GM19324 (cell line): ENCODE data around the gene SLC51B.
A peak's percentile ranks its signal among the peaks of the same experiment; 100 is the strongest.
"Not testable (repeated sequence)": the region's sequence is repeated elsewhere in the genome, so short reads cannot be mapped to it uniquely, and the experiment has no call there.

ENCODE experiments used
- ATAC-seq: cut with Tn5 transposase; IDR thresholded peaks from one replicate; pipeline ENCODE4 v1.9.1; 2021; ENCODE audit warnings: mild to moderate bottlenecking, moderate library complexity; ENCODE audit not compliant: unreplicated experiment, low FRiP score

Gene SLC51B

DNA sequence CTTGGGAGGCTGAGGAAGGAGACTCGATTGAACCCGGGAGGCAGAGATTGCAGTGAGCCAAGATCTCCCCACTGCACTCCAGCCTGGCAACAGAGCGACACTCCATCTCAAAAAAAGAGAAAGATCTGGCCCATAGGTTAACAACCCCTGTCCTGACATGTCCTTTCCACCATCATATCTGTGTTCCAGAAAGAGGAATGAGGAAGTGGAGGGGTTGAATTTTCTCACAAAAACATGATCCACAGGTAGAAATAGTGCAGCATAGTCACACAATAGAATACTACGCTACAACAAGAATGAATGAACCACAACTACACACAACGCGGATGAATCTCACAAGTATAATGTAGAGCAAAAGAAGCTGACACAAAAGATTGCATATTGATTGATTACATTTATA, 4.7 kb upstream of the SLC51B start:
- no peak for ATAC-seq

DNA sequence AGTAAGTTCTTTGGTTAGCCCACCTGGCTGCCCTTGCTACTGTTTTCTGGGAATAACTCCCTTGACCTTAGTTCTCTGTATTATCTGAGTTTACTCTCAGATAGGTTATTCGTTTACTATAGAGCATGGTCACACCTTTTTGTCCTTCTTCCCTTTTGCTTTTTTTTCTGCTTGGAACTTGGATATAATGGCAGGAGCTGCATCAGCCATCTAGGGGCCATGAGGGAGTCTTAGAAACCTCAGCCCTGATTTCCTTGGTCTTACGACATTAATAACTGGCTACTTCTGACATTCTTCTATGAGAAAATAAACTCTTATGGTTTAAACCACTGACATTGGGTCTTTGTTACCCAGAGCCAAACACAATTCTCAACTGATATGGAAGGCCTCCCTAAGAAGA, 3.4 kb upstream of the SLC51B start:
- ATAC-seq: no peak

DNA sequence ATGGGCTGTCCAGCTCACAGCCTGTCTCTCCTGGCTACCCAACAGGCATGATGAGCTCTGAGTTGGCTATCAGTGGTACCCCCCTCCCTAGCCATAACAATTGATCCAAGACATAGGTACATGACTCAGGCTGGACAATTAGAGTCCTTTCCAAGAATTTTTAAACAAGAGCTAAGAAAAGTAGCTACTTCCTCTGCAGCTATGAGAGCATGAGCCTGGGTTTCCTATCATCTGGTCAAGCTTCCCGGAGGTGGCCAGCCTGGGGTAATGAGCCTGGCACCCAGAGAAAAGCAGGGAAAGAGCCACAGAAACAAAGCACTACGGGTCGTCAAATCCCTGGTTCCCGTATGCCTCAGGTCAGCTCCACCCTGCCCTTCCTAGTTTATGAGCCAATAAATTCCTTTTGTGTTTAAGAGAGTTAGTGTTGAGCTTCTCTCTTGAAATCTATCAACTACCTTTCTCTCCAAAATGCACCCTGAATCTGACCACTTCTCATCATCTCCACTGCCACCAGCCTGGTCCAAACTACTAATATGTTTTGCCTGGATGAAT, 2.3 kb upstream of the SLC51B start:
- ATAC-seq: no peak

DNA sequence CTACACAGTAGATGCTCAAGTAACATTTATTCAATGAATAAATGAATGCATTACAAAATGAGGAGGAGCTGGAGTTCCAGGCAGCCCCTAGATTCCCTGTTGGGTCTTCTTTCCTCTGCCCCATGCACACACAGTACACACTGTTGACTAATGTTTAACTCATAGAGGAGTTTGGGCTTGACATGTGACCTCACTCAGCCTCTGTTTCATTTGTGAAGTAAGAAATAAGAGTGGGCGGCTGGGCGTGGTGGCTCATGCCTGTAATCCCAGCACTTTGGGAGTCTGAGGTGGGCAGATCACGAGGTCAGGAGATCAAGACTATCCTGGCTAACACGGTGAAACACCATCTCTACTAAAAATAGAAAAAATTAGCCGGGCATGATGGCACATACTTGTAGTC, 969 bp upstream of the SLC51B start:
- ATAC-seq: not testable (repeated sequence)

DNA sequence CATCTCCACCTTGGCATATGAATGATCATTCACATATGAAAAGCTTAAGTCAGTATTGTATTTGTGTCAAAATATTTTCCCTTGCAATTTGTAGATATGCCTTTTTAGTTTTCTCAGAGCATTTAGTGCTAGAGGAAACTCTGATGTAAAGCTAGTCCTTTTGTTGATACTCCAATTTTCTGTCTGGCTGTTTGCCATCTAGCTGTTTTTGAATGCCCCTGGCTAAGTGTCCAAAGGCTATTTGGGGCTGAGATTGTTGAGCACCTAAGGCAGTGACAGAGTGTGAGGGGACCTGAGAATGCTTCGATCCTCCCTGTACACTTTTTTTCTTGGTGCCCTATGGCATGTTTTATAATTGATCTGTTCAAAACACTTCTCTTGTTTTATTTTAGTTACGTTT, 3.1 kb downstream of the SLC51B start:
- no peak for ATAC-seq

DNA sequence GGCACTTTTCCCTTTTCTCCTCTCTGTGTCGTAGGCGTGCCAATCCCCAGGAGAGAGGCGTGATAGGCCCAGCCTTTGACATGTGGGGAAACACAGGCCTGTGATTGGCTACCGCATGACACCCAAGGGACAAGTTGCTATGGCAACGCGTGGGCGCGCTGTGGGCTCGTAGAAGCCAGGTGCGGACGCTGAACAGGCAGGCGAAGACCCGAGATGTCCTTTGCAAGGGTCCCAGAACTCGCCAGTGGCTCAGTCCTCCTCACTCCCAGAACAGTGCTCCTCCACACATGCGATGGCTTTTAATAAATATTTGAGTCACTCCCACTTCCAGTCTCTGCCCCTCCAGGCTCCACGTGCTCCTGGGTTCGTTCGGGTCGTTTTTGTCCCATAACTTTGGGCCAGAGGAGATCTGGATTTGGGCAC, 4.2 kb downstream of the SLC51B start:
- ATAC-seq: peak; percentile 81

DNA sequence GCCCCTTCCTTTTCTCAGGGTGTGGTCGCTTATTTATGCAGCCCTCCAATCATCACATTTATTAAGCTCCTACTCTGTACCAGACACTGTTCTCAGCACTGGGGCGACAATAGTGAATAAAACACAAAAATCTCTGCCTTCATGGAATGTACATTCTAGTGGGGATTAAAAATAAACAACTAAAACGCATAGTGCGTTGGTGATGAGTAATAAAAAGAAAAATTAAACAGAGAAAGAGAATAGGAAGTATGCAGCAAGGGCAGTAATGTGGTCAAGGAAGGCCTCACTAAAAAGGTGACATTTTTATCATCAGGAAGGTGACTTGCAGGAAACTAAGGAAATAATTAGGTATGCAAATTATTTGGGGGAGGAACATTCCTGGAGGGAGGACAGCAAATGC, 5.1 kb downstream of the SLC51B start:
- no peak for ATAC-seq

DNA sequence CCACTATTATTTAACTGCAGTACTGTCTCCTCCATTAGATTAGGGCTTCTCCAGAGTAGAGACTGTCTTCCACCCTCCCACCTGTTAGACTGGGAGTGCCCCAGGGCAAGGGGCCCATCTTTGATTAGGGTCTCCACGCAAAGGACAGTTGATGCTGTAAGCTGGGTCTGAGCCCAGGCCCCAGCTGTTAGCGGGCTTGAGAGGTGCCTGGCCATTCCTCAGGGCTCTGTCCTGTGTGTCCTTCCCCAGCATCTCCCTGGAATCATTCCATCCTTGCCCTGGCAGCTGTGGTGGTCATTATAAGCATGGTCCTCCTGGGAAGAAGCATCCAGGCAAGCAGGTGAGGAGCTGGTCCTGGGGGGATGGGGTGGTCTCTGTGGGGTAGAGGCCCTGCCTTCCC, 6.1 kb downstream of the SLC51B start:
- ATAC-seq: no peak

DNA sequence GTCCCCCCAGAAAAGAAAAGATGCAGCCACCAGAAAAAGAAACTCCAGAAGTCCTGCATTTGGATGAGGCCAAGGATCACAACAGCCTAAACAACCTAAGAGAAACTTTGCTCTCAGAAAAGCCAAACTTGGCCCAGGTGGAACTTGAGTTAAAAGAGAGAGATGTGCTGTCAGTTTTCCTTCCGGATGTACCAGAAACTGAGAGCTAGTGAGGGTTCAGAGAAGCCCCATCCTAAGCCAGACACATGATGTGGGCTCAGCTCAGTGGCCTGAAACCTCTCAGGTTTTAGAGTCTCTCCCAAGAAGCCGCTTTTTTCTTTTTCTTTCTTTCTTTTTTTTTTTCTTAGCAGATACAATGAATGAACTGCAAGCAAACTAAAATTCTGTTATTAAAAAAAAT, 7.8 kb downstream of the SLC51B start:
- no peak for ATAC-seq

DNA sequence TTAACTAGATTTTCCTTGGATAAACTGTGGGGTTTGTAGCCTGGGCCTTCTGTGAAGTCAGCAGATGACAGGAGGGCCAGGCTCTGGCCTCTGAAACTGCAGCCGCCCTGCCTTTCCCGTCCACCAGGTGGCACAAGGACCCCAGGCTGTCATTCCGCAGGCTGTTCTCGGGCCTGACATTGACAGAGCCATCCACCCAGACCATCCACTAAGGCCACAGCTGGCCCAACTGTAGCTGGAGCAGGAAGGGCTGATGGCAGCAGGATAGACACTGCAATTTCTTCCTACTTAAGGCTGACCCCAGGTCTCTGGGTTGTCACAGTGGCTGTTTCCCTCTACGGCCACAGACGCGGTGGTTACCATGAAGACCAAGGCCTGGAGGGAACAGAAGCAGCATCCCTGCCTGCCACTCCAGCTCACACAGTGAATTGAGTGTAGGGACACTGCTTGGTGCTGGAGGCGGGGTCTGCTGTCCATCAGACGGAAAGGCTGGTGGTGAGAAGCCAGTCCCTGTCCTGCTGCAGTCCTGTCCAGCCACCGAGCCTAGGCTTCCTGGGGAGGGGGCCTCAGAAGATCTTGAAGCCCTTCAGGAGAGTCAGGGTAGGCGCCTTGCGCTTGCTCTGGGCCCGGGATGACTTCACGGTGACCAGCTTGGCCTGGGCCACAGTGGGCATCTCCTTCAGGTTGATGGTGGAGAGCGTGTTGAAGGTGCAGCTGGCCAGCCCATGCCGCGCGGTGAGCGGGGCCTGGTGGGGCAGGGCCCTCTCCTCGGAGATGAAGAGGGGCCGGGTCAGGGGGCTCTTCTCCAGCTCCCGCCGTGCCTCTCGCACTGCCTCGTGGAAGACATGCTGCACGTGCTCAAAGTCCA, 9.4 kb downstream of the SLC51B start:
- ATAC-seq: no peak

DNA sequence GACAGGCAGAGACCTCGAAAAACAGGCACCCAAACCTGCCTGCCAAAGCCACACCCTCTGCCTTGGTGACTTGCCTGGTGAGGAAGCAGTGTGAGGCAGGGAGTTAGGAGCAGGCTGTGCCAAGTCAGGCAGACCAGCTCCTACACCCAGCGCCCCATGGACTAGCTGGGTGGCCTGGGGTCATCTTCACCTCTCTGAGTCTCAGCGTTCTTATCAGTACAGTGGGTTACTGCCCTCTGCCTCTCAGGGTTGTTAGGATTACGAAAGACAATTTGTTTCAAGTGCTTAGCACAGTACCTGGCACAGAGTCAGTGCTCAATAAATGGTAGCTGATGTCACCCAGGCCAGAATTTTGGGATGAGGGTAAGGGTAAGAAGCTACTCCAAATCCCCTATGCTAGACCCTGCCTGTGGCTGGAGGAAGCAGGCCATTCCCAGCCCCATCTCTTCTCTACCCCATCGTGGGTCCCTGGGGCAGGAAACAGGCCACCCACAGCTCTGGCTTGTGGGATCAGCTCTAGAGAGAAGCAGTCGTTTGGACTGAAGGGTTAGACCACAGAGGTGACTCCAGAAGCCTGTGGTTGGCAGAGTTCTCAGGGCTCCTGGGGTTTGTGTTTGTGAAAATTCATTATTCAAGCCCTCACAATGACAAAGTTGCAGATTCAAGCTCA, 10.1 kb downstream of the SLC51B start:
- no peak for ATAC-seq

DNA sequence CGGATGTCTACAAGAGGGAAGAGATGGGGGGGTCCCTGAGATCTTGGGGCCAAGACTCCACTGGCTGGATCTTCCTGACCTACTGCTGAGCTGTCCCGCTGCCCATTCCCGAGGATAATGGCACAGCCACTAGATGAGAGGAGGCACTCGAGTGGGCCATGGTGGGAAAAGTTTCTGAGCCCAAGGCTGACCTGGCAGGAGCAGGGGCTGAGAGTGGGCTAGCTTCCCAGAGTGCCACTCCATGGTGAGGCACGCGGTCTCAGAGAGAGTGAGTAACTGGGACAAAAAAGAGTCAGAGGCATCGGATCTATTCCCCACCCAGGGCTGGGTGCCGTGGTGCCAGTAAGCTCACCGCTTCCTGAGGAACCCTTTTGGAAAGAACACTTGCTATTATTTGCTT, 10.9 kb downstream of the SLC51B start:
- no peak for ATAC-seq

DNA sequence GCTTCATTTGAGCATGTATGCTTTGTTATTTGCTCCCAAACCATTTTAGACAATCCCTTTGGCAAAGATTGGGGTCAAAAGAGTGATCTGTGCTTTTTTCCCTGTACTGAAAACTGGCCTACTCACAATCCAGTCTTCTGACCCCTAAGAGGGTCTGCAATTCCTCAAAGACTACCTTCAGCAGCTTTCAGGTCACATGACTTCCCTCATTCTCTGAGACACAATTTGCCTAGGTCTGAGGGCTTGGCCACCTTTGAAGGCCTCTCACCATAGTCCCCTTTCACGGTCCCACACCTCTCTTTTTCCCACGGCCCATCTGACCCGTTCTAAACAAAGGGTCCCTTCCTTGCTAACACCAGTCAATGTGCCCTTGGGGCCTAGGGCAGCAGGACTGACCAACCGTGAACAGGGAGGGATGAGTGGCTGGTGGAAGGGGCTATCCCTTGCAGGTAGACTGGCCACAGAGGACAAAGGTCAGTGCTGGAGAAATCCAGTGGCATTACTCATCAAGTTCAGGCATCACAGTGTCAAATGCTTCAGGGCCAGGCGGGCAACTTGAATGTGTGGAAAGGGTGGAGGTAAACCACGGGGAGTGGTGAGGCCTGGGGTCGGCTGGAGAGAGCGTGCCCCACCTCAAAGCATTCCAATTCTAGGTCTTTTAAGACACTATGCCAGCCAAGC, 11.8 kb downstream of the SLC51B start:
- no peak for ATAC-seq

DNA sequence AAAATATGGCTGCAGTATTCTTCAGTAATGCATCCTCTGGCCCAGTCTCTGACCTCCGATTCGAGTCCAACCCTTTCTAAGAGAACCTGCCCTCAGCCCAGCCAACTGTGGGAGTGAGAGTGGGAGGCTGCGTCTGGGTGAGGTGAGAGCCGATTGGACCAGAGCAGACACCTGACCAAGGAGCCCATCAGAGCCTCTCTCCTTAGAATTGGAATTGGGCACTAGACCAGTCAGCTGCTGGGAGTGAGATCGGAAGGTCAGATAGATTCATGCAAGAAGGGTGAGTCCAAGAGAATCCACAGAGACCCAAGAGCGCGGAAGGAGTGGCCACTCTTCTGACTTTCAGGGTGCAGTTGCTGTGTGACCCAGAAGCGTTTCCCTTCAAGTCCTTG, 12.4 kb downstream of the SLC51B start:
- no peak for ATAC-seq

DNA sequence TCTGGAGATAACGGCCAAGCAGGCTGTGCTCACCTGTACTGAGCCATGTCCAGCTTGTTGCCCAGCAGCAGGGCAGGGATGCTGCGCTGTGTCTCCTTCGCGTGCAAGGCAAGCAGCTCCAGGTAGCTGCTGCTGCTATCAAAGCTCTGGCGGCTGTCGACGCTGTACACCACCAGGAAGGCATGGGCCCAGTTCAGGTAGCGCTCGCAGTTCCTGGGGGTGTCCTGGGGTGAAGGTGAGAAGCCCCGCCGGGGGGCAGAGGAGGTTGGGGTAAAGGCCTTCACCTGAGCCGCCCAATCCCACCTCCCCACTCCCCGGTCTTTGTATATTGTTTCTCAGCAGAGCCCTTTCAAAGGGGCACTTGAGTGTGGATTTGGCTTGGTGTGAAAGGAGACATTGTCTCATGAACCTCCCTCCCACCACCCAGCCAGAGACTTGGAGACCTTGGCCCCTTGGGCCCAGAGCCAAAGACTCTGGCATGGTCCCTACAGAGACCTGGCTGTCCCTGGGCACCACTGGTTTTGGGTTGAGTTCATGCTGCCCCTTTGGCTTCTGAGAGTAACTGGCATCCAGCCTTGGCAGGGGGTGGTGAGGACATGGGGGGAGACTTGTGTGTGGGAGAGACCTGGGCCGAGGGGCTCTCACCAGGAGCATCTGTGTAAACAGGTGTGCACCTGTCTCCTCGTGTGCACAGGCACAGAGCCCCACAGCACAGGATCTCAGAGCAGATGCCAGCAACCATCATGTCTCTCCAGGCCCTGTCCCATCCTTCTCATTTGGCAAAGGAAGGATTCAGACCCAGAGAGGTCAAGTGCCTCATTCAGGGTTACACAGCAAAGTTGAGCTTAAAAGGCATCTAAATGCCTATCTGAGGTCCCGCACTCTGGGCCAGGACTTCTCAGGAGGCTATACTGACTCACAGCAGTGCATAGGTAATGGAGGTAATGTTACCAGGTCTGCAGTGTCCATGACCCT, 13.5 kb downstream of the SLC51B start:
- no peak for ATAC-seq

DNA sequence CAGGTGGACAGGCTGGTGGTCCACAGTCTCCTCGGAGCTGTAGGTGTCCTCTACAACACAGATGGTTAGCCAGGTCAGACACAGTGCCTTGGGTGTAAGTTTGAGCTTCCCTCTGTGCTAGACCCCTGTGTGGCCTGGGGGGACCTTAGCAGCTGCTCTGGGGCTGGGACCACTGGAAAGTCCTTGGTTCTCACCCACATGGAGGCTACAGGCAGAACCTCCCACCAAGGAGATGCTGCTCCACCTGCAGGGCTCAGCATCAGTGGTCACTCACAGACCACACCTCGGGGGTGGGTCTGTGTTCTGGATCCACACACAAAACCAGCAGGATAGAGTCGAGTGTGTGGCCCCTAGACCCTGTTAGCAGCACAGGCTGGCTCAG, 14.2 kb downstream of the SLC51B start:
- no peak for ATAC-seq

DNA sequence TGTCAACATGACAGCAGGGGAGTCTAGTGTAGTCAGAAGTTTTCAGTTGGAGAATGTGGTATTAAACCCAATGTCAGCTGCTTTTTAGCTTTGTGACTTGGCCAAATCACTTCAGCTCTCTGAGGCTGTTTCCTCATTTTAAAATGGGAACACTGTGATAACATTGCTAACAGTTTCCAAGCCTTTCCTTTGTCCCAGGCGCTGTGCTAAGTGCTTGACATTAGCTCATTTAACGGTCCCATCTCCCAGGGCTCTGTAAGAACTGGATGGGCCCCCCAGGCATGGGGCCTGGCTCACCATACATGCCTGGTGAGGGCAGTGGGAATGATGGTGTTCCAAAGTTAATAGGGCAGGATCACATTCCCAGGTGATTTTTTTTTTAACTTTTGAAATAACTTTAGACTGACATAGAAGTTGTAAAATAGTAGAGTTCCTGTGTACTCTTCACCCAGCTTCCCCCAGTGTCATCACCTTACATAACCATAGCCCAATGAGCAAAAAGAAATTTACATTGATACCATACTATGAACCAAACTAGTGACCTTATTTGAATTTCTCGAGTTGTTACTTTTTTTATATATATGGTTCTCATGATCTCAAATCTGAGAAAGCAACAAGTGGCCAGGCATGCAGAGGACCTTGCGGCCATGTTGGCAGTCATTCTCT, 14.9 kb downstream of the SLC51B start:
- ATAC-seq: no peak

DNA sequence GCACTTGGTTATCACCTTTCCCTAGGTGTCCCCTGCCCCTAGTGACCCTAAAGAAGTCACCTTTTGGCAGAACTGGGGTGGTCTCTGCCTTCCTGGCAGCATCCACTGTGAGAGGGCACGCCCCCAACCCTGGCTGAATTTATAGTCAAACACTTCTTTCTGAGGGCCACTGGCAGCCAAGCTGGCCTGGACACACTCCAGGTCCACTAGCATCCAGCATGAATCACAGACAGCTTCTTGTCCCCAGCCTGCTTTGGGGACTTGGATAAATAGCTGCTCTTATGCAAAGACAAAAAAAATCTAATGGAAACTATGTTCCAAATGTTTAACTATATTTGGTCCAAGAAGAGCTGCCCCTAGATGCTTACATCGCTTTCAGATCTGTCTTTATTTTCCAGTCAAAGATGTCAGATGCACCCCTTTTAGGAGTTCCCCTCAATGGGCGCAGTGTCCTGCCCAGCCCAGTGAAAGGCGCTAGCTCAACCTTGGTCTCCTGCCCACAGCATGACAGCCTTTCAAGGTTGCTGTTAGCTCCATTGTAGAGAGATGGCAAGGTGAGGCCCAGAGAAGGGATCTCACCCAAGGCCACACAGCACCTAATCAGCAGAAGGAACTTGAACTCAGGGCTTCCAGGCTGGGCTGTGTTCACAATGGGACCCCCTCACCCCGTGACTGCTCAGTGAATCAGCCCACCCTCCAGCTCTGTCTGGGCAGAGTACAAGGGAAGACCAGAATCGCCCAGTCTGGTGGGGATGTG, 15.6 kb downstream of the SLC51B start:
- ATAC-seq: no peak

DNA sequence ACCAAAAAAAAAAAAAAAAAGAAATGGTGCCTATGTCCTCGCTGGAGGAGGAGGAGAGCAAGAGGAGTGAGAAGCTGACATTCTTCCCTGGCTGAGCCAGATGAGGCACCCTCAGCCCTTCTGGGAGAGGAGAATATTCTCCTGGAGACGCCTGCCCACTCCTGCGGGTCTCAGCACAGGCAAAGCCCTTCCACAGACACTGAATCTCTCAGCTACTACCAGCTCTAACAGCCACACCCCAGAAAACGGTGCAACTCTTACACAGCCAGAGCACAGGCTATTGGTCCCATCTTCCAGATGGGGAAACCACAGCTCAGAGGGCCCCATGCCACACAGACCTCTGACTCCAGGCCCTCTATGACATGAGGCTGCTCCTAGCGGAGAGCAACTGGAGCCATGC, 16.9 kb downstream of the SLC51B start:
- ATAC-seq: no peak
